NCI-H146 (cell line): ENCODE measurements around the gene GRHPR.

Source experiments
- DNase-seq: peaks from one replicate; lab custom pipeline; 2025; lab: John Stamatoyannopoulos, UW

The GRHPR gene

DNA sequence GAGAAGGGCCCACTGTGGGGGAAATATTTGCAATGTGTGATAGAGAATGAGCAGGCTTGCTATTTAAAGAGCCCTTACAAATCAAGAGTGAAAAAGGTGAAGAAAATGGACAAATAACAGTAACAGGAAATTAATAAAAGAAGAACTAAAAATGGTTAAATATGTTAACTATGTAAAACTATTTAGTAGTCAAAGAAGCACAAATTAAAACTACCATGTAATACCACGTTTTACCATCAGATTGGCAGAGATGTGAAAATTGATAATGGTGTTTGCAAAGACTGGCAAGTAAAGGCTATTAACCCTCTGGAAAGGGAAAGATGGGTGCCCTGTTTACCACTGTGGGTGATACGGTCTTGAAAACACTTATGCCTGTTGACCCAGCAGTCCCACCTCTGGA, 23.2 kb upstream of the GRHPR start:
- DNase-seq, result no peak

DNA sequence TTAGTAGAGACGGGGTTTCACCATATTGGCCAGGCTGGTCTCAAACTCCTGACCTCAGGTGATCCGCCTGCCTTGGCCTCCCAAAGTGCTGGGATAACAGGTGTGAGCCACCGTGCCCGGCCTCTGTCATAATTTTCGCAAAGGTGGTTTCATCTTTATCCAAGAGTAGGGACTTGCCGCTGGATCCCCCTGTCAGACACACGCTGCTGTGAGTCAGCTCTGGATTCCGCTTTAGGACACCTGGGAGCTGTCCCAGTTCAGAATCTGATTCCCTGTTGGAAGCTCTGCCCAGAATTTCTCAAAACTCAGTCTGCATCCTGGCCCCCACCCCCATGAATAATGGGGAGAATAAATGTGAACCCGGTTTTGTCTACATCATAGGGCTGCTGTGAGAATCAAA, 17.9 kb upstream of the GRHPR start:
- DNase-seq, result no peak

DNA sequence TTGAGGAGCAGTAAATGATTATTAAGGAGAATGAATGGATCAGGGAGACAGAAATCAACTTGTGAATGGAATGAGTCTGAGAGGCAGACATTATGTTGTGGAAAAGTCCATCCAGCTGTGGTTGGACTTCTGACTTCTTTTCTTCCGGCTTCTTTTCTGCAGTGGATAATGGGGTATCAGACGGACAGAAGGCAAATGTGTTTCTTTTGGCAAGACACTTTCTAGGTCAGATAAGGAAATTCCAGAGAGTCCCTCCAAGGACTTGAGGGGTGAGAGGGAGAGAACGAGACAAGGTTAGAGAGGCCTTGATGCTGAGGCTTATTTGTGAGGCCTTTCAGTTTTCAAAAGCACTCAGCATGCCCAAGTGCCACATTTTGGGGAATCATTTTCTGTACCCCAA, 17.1 kb upstream of the GRHPR start:
- no peak for DNase-seq

DNA sequence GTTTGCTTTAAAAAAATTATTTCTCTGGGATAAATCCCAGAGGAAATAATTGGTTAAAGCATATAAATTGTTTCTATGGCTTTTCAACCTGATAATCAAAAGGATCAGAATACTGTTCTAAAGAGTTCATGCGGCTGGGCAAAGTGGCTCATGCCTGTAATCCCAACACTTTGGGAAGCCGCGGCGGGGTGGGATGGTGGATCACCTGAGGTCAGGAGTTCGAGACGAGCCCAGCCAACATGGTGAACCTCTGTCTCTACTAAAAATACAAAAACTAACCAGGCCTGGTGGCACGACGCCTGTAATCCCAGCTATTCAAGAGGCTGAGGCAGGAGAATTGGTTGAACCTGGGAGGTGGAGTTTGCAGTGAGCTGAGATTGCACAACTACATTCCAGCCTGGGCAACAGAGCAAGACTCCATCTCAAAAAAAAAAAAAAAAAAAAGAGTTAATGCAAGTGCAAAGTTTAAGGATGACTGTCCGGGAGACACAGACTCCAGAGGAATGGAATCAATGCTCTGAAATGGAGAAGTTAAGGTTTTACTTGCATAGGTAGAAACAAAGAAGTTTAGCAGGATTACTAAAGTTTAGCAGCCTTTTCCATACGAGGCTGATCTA, 16.6 kb upstream of the GRHPR start:
- no peak for DNase-seq

DNA sequence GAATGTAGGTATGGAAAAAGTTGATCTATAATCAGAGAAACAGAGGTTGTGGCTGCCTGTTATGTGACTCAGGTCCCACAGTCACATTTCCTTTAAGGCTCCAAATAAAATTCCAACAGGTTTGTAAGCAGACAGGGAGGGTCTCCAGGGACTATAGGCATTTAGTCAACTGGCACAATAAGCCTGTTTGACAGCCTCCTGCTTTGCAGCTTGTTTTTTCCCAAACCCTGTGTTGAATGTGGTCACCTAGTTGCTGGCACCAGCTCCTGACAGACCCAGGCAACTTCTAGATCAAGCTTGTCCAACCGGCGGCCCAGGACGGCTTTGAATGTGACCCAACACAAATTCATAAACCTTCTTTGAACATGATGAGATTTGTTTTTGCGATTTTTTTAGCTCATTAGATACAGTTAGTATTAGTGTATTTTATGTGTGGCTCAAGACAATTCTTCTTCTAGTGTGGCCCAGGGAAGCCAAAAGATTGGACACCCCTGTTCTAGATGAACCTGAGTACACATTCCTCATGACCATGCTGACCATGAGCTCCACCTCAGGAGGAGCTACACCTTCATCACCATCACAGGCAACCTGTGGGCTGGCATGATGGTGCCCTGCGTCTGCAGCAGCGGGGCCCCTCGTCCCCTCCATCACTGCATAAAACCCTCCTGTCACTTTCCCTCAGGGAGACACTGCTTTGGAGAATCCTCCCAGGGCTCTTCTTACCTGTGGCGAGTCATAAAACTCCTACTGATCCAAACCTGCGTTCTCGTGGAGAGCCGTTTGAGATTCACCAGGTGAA, 15.7 kb upstream of the GRHPR start:
- no peak for DNase-seq

DNA sequence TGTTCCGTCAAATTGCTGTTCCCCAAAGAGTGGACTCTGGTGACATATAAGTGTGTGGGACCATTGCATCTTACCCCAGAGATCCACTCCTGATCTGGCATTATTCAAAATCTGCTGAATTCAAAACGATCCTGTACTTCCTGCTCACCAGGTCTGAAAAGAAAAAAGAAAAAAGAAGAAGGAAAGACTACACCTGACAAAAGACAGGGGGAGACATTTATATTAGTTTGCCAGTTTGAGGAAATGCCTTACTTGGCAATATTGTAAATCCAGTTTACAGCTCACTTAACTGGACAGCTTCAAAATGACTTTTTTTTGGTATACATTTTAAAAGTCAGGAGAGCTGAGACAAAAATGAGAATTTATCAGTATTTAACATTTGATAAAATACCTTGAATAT, 15.0 kb upstream of the GRHPR start:
- DNase-seq, result no peak

DNA sequence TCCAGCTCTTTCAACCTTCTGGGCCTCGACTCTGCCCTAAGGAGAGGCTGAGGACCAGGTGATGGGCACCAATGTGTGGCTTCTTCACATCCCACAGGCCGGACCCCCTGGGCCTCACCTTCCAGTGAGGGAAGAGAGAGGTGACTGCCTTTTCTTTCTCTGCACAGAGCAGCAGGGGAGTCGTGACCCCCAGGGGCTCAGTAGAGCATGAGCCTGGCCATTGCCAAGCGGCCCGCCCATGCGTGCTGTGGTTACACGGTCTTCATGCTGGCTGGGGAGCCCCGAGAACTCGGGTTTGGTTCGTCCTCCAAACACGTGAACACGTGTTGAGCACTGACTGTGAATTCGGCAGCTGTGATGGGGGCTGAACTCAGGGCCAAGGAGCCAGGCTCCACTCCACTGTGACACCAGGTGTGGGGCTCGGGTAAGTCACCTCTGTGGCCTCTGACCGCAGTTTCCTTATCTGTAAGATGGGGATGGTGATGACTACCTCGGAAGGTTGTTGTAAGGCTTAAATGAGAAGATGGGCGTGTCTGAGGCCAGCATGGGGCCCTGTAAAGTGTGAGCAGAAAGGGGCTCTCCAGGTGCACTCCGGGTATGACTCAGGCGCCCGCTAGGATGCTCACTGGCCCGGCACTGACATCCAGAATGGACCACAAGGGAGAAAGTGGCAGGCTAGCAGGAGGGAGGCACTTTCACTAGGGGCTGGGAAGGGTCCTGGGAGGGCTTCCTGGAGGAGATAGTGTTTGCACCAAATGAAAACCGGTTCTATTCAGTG, 13.4 kb upstream of the GRHPR start:
- no peak for DNase-seq

DNA sequence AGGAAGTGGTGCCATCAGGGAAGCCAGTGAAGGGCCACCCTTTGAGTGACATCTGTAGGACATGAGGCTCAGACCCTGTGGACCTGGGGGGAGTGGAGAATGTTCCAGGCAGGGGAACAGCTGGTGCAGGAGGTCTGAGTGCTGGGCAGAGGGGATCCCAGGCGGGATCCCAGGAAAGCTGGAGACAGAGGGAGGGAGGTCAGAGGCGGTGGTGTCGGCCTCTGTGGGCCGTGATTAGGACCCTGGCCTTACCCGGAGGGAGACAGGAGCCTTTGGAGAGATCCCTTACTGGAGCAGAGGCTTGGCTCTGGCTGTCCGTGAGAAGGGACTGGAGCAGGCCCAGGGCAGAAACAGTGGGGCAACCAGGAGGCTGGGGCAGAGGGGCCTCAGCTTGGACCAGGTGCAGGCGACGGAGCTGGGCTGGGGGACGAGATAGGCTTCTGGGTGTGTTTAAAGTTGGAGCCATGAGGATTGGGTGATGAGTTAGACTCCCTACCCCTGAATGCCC, 12.1 kb upstream of the GRHPR start:
- DNase-seq, result no peak

DNA sequence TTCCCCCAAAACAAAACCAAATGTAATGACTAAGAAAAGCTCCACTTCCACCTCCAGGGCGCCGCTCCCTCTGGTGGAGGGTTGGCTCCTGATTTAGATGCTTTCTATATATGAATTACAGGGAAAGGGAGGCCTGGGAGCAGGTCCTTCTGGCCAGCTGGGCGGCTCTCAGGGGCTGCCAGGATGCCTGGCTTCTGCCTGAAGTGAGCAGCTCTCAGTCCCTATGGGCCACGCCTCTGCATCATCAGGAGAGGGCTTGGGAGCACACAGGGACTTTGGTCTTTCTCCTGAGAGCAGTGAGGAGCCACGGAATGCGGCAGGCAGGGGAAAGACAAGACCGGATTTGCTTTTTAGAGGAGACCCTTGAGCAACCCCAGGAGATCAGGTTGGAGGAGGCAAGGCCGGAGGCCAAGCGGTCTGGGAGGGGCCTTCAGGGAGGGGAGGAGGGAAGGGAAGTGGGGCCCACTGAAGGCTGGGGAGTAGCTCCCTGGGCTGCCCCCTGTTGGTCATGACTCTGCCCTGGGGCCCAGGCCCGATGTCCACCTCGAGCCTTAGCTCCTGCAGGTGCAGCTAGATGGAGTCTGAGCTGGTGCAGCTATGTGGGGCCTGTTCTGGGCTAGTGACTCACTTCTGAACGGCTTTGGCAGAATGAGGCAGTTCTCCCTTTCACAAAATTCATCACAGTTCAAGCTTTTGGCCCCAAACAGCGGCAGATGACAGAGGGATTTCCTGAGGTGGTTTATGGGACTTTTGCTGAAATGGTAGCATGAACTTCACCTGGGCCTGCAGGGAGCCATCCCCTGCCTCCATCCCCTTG, 11.3 kb upstream of the GRHPR start:
- DNase-seq, result no peak

DNA sequence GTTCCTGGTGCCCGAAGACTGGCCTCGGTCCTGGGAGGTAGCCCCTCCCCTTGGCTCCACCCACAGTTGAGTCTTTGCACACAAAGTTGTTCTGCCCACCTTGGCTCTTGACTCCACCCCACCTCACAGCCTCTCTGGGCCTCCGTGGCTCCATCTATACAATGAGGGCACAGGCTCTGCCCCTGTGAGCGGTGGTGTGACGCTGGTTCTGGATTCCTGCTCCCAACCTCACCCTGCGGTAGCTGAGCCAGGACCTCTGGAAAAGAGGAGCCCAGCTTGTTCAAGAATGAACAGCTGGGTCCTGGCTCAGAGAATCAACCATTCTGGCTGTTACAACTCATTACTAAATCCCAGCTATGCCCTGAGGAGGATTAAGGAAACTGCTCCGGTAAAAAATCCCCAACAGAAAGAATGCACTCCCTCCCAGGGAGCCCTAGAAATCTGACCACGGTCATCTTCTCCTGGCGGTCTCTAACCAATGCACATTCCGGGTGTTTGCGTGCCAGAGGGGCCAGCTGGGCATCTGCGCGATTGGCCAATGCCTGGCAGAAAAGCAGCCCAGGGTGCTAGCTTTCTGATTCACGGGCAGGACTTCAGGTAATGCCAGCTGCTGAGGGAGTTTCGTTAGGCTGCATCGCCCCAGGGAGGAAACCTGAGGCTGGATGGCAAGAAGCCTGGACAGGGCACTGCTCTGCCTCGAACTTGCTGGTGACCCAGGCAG, 9.9 kb upstream of the GRHPR start:
- no peak for DNase-seq

DNA sequence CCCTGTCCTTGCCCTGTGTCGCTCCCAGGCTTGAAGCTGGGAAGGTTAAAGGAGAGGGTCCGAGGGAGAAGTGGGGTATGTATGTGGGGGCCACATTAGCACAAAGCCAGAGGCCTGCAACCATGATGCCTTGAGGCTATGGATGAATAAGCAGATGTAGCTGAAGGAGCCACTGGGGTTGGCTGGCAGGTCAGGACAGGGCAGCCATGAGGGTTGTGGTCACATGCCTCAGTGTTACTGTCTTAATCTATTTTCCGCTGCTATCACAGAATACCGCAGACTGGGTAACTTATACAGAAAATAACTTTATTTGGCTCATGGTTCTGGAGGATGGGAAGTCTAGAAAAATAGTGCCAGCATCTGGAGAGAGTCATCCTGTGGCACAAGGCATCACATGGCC, 9.2 kb upstream of the GRHPR start:
- no peak for DNase-seq

DNA sequence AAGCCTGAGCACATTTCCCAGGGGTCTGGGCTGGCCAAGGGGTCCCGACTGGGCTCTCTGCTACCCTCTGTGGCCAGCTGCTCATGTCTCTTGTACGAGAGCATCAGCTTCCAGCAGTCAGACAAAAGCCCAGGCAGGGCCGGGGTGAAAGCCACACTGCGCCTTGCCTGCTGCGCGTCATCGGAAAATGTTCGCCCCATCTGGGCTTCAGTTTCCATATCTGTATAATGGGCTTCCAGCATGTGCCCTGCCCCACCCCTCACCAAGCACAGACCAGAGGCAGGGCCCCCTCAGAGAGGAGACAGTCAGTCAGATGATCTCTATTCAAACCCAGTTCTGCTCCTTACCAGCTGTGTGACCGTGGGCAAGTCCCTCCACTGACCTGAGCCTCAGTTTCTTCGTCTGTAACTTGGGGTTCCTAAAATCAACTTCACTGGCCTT, 8.0 kb upstream of the GRHPR start:
- DNase-seq, result no peak

DNA sequence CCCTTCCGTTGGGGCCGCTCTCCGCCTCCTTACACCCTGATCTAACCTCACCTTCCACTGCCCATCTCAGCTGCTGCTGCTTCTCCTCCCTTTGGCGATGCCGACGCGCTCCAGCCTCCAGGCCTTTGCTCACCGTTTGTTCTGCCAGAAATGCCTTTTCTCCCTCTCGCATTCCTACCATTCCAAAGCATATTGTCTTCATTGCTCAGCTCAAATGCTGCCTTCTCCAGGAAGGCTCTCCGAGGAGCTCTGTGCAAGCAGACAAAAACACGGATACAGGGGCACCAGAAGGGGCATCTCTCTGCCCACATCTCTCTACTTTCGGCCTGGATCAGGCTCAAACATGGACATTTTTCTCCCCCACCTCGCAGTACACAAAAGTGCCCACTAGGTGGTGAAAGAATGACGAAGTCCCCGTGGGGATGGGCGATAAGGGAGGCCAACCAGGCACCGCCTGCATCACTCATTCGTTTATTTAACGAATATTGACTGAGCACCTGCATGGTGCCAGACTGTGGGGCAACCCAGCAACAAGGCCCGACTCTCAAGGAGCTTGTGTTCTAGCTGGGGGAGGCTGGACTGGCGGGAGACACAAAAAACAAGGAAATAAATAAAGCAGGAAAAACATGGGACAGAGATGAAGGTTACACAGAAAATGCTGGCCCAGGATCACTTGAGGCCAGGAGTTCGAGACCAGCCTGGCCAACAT, 7.3 kb upstream of the GRHPR start:
- peak; percentile 86 for DNase-seq

DNA sequence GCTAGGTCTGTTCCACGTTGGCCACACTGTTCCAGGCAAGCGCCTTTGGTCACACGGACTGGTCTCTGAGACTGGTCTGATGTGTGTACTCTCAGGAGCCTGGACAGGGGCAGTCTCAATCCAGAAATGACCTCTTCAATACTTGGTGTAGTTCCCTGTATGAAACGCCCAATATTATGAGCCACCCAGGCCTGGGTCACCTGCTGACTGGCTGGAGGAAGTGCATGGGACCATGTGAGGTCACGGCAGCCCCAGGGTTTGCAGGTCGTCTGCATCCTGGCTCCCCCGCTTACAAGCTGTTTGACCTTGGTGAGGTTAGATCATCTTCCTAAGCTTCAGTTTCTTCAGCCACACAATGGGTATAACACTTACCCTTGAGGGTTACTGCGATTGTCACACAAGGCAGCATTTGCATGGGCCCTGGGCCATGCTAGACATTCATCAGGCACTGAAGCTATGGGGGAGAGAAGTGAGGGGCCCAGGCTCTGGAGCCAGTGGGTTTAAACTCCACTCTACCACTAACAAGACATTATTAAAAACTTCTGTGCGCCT, 5.2 kb upstream of the GRHPR start:
- DNase-seq, result no peak

DNA sequence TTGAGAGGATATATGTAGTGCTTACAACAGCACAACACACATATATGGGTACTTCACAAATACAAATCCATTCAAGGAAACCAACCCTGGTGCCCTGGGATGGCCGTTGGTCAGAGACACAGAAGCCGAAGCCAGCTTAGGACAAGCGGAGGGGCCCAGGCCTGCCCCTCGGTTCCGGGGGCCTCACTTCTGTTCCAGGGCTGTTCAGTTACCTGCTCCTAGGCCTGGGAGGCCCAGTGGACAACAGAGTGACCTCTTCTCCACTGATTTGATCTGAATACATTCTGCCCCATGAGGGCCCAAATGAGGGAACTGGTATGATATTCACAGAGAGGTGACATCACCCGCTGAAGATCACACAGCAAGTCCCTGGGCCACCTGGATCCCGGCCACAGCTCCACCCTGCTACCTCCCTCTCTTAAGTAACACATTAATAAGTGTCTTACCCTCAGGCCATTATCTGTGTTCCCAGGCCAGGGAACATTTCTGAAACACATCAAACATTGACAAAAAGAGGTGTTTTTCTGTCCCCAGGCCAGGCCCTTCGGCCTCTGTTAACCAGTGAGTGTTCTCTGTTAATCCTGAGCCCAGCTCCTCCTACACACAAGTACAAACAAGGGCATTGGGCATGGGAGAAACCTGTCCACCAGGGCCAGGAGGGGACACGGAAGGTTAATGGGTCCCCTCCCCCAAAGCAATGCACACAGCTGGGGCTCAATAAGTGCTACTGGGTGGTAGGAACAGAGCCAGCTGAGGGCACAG, 4.5 kb upstream of the GRHPR start:
- DNase-seq, result no peak

DNA sequence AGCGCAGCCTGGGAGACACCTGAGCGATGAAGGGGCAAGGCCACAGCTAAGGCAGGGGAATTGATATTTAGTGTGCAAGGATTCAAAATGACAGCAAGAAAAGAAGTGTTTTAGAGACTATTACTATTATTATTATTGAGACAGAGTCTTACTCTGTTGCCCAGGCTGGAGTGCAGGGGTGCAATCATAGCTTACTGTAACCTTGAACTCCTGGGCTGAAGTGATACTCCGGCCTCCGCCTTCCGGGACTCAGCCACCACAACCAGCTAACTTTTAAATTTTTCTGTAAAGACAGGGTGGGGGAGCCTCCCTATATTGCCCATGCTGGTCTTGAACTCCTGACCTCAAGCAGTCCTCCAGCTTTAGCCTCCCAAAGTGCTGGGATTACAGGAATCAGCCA, 3.3 kb upstream of the GRHPR start:
- DNase-seq, result no peak

DNA sequence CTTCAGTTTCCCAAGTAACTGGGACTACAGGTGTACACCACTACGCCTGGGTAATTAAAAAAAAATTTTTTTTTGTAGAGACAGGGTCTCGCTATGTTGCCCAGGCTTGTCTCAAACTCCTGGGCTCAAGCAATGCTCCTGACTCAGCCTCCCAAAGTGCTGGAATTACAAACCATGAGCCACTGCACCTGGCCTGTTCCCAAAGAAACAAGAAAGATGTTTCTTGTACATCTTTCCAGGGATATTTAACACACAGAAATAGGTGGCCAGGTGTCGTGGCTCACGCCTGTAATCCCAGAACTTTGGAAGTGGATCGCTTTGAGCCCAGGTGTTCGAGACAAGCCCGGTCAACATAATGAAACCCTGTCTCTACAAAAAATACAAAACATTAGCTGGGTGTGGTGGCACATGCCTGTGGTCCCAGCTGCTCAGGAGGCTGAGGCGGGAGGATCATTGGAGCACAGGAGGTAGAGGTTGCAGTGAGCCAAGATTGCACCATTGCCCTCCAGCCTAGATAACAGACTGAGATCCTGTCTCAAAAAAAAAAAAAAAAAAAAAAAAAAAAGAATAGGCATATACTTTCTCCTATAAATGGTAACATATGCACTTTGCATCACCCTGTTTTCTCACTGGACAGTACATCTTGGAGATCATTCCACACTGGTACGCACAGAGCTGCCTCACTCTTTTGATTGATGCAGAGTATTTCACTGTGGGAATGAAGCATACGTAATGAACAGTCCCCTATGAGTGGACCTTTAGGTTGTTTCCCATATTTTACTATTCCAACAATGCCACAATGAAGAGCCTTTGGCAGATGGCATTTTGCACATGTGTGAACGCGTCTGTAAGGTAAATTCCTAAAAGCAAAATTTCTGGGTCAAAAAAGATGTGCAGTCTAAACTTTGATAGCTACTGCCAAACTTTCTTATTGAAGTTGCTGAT, 2.0 kb upstream of the GRHPR start:
- DNase-seq, result no peak

DNA sequence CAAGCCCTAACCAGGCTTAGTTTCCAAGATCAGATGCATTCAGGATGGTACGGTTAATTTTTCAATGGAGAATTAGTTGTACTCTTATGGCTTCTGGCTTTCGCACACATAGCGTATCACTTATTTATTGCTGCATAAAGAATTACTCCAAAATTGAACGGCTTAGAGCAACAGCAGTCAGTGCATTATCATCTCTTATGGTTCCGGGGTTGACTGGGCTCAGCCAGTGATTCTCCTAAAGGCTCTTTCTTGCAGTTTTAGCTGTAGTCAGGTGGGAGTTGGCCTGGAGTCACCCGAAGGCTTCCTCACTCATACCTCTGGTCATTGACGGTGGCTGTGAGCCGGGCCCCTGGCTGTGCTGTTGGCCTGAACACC, 595 bp upstream of the GRHPR start:
- DNase-seq, result no peak

DNA sequence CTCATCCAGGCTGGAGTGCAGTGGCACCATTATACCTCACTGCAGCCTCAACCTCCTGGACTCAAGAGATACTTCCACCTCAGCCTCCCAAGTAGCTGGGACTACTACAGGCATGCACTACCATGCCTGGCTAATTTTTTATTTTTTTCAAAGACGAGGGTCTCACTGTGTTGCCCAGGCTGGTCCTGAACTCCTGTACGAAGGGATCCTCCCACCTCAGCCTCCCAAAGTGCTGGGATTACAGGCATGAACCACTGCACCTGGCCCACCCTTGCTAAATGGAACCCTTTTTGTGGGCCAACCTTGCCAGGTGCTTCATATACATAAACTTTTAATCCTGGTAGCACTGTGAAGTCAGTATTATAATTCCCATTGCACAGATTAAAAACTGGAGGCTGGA, 1.0 kb downstream of the GRHPR start:
- no peak for DNase-seq
